ENCODE results near the gene PDGFA.

The PDGFA gene

DNA sequence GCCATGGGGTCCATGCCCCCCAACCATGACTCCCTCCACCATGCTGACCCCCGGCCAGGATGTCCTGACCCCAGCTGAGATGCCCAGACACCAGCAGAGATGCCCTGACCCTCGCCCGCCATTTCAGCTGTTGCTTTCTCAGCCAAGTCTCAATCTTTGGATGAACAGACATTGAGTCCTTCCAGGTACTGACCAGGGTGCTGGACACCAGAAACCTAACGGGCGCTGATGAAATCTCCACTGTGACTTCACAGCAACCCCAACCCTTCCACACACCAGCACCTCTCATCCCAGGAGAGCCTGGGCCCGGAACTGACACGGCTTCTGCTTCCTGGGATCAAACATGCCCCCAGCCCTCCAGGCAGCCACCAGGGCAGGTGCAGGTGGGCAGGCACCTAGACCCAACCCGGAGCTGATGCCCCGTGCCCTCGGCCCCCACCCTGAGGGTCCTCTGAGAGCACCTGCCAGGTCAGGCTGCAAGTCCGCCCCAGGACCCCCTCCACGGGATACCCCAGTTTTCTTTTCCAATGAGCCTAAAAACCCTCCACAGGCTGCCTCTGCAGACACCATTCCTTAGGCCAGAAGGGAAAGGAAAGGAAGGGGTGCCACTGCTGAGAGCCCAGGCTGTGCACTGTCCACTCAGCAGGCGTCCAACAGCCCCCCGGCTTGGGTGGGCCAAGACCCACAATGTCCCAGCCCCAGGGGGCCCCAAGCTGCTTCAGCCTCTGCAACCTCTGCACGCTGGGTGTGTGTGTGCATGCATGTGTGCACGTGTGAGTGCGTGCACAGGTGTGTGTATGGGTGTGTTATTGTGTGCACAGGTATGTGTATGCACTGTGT is 43.4 kb upstream of the PDGFA start:
- H3K4me3 ChIP-seq (ENCODE audit: low read length): no peak overlapping the region
- DNase-seq (ENCODE audit: low read depth): no peak
- TF ChIP-seq, protein P1, sequence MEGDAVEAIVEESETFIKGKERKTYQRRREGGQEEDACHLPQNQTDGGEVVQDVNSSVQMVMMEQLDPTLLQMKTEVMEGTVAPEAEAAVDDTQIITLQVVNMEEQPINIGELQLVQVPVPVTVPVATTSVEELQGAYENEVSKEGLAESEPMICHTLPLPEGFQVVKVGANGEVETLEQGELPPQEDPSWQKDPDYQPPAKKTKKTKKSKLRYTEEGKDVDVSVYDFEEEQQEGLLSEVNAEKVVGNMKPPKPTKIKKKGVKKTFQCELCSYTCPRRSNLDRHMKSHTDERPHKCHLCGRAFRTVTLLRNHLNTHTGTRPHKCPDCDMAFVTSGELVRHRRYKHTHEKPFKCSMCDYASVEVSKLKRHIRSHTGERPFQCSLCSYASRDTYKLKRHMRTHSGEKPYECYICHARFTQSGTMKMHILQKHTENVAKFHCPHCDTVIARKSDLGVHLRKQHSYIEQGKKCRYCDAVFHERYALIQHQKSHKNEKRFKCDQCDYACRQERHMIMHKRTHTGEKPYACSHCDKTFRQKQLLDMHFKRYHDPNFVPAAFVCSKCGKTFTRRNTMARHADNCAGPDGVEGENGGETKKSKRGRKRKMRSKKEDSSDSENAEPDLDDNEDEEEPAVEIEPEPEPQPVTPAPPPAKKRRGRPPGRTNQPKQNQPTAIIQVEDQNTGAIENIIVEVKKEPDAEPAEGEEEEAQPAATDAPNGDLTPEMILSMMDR (IDR thresholded peaks at IDR 0.05; ENCODE audit: insufficient read depth, low read depth, low read length, missing control alignments): no peak

DNA sequence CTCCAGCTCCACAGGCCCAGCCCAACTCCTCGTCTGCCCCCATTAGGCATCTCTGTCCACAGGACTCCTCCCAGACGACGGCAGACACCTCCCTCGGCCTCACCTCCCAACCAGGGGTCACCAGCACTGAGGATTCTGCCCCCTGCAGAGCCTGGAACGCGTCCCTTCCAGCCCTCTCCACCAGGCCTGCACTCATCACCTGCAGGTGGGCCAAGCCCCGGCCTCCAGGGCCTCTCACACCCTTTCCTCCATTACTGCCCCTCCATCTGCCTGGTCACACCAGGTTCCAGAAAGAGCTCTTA is 42.7 kb upstream of the PDGFA start:
- no peak overlapping the region for H3K4me3 ChIP-seq (ENCODE audit: low read length)
- TF ChIP-seq, protein P1 (IDR thresholded peaks at IDR 0.05; ENCODE audit: insufficient read depth, low read depth, low read length, missing control alignments): no peak
- DNase-seq (ENCODE audit: low read depth): no peak

DNA sequence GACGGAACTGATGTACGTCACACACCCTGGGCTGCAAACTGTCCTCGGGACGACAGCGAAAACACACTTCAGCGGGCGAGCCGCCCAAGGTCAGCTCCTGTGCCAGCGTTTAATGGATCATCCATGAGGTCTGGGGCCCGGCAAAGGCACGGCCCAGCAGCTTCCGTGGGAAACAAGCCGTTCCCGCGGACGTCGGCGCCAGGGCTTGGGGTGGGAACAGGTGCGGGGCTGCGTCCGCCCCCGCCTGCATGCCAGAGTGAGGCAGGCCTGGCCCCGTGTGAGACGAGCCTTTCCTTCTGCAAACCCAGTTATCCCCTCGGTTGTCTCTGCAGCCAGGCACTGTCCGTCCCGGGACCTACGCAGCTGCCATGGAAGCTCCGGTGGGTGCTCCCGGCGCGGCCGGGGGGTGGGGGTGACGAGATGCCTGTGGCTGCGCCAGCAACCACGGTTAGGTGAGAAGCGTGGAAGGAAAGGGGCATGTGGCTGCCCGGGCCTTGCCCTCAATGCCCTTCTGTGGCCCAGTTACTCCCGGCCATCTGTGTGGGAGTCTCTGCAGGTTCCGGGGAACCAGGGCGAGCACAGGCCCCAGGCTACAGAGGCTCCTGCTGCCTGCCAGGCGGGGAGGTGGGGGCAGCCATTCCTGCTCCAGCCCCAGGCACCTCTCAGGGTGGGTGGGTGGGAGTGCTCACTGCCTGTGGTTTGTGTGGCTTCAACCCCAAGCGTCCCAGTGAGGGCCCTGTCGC is 42.2 kb upstream of the PDGFA start:
- no peak for DNase-seq (ENCODE audit: low read depth)
- no peak overlapping the region for H3K4me3 ChIP-seq (ENCODE audit: low read length)
- TF ChIP-seq, protein P1 (IDR thresholded peaks at IDR 0.05; ENCODE audit: insufficient read depth, low read depth, low read length, missing control alignments): no peak

DNA sequence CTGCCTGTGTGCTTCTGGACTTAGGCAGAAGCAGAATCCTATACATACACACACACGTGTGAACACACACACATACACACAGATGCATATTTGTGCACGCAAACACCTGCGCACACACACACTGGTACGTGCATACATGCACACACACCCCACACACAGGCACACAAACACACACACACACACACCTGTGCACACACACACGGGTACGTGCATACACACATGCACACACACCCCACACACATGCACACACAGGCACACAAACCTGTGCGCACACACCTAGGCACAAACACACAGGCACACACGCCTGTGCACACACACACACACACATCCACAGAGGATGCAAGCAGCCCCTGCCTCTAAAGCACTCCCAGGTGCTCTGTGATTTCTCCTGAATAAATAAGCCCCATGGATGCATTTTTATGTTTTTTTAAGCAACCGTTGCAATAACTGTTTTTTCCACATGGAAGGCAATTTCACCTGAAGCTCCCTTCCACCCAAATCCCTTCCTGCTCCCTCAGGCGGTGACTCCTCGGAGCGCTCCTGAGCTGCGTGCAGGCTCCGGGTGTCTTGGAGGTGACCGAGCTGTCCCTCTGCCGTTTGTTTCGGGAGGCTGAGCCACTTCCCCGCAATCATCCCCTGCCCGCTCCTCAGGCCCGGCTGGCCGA is 41.5 kb upstream of the PDGFA start:
- DNase-seq (ENCODE audit: low read depth): no peak
- TF ChIP-seq, protein P1 (IDR thresholded peaks at IDR 0.05; ENCODE audit: insufficient read depth, low read depth, low read length, missing control alignments): no peak

DNA sequence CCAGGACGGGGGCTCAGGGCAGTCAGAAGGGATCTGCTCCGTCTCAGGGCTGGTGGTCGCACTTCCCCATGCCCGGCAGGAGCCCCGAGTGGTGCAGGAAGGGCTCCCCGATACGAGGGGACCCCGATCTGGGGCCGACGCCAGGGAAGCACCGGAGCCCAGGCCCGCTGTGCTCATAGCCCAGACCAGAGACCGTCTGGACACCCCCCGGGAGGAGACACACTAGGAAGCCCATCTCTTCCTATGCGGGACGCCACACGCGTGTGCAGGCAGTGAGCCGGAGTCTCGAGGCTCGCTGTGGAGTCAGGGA is 39.7 kb upstream of the PDGFA start:
- DNase-seq (ENCODE audit: low read depth): no peak
- H3K4me3 ChIP-seq (ENCODE audit: low read length): no peak overlapping the region
- TF ChIP-seq, protein P1 (IDR thresholded peaks at IDR 0.05; ENCODE audit: insufficient read depth, low read depth, low read length, missing control alignments): no peak

More for the DNA sequence above, 41.5 kb upstream of the PDGFA start:
- H3K4me3 ChIP-seq (ENCODE audit: low read length): no peak overlapping the region

DNA sequence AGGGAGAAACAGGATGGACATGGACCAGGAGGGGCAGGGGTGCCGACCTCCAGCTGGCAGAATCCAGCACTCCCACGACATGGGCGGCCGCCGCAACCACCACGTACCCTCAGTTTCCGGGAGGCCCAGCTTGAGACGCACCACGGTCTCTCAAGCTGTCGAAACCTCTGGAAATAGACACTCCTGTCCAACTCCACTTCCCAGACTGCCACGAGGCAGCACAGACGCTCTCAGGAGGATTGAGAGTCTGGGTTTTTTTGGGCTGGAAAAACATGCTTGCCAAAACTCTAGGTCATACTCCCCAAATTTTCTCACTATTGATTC is 37.9 kb upstream of the PDGFA start:
- TF ChIP-seq, protein P1 (IDR thresholded peaks at IDR 0.05; ENCODE audit: insufficient read depth, low read depth, low read length, missing control alignments): no peak
- no peak for DNase-seq (ENCODE audit: low read depth)
- no peak overlapping the region for H3K4me3 ChIP-seq (ENCODE audit: low read length)
